GM08714 (cell line): ENCODE measurements around the gene BCL2.
"Not testable (repeated sequence)": the region's sequence is repeated elsewhere in the genome, so short reads cannot be mapped to it uniquely, and the experiment has no call there.

ENCODE experiments used
- H3K4me3 ChIP-seq: fragments of 200-500 bp; sonication (Bioruptor generic); 2 replicates; pipeline ENCODE4 v1.5.1; 2014; ENCODE audit warnings: mild to moderate bottlenecking, low read length, inconsistent platforms
- ZNF274 ChIP-seq: IDR thresholded peaks from 2 replicates; pipeline ENCODE4 v1.6.1; 2012; ENCODE audit warnings: mild to moderate bottlenecking, low read depth, low read length

The BCL2 gene

GRCh38 chr18:63236406-63236805 lies 83.2 kb downstream of the BCL2 start:
- no peak overlapping the region for H3K4me3 ChIP-seq
- TF ChIP-seq ZNF274 = no peak

DNA sequence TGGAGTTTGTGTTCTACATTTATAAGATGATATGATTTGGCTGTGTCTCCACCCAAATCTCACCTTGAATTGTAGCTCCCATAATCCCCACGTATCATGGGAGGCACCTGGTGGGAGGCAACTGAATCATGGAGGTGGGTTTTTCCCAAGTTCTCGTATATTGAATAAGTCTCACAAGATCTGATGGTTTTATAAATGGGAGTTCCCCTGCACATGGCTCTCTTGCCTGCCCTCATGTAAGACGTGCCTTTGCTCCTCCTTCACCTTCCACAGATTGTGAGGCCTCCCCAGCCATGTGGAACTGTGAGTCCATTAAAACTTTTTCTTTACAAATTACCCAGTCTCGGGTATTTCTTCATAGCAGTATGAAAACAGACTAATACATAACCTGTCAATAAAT lies 83.6 kb downstream of the BCL2 start:
- not testable (repeated sequence) for H3K4me3 ChIP-seq

GRCh38 chr18:63234841-63235240 lies 84.7 kb downstream of the BCL2 start:
- H3K4me3 ChIP-seq = no peak overlapping the region
- TF ChIP-seq ZNF274 = no peak

GRCh38 chr18:63234432-63234831 lies 85.1 kb downstream of the BCL2 start:
- TF ChIP-seq ZNF274 = no peak
- H3K4me3 ChIP-seq = no peak overlapping the region

GRCh38 chr18:63233334-63233733 lies 86.2 kb downstream of the BCL2 start:
- H3K4me3 ChIP-seq = no peak overlapping the region
- TF ChIP-seq ZNF274 = no peak

DNA sequence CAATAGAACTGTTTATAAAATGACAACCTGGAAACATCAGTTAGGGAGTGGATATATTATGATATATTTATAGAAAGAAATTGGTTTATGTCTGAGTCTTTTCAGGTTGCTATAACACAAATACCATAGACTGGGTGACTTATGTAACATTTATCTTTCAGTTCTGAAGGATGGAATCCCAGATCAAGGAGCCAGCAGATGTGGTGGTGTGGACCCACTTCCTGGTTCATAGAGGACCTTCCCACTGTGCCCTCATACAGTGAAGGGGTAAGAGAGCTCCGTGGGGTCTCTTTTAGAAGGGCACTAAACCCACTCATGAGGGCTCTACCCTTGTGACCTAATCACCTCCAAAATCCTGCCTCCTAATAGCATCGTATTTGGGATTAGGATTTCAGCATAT lies 86.7 kb downstream of the BCL2 start:
- no peak for TF ChIP-seq ZNF274
- no peak overlapping the region for H3K4me3 ChIP-seq

DNA sequence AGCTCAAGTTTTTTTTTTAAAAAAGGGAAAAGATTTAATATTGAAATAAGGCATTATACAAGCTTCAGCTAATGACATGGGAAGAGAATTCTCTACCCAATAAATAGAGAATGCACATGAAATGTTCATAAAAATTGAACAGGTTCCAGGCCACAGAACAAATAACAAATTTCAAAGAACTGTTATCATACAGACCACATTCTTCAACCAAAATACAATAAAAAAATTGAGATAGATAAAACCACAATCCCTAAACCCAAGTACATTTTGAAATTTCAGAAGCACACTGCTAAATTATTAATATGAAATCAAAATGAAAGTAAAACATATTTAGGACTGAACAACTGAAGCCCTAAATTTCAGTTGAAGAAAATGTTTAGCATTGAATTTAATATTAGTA lies 89.6 kb downstream of the BCL2 start:
- H3K4me3 ChIP-seq = no peak overlapping the region
- no peak for TF ChIP-seq ZNF274

DNA sequence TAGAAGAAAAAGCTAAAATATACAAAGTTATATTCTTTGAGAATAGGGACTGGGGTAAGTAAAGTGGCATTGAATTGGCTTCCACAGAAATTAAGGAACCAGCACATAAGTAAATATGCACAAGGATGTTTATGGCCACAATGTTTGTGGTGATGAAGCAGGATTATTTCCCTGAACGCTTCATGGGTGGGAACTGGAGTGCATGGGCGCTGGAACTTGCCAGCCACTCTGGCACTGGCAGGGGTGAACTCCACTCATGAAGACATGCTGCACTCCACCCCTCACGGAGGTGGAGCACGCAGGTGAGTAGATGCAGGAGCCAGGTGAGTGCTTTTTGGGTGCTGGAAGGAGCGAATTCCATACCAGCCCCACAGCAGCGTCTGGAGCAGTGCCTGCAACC lies 94.1 kb downstream of the BCL2 start:
- no peak for TF ChIP-seq ZNF274
- H3K4me3 ChIP-seq = no peak overlapping the region

DNA sequence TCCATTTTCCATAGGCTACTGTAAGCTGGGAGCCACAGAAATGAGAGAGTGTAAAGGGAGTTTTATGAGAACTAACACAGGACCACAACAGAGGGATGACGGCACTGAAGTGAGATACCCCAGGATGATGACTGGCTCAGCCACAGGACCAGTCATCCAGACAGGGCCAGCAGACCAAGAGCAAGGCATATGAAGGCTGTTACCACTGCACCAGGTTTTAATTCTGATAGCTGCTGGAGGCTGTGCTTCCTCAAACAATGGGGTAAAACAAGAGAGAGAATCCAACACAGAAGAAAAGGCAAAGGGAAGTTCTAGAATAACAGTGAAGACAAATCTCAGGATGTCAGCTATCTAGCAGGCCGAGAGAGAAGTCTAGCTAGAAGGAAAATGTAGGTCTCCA lies 94.9 kb downstream of the BCL2 start:
- no peak for TF ChIP-seq ZNF274
- H3K4me3 ChIP-seq = no peak overlapping the region

DNA sequence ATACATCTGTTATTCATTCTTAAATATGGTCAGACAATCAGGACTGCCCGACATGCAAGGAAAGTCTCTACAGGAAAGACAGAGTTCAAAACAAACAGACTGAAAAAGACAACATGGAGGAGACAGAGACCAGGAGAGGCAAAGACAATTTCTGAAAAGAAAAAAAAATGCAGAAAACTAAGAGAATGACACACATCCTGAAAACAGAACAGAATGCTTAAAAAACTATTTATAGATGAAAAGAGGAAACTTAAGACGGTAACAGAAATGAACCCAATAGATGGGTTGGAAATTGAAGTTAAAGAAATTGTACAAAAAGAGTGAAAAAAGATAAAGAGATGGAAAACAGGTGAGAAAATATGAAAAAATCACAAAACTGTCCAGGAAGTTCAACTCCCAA lies 95.7 kb downstream of the BCL2 start:
- TF ChIP-seq ZNF274 = no peak
- no peak overlapping the region for H3K4me3 ChIP-seq

DNA sequence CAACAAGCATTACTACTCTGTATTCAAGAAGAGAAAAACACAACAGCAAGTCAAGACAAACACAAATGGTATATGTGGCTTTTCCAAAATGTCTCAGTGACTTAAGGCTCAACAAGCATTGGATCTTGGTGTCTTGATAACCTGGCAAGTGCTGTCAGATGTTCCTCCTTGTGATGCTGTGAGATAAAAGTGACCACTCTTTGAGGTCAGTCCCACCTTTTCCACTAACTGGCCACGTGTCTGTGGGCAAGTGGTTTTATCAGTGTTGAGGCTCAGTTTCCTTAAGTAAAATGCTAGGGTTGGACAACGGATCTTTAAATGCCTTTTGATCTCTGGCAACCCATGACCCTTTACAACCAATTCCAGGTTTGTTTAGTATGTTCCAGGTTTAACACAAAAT lies 98.7 kb downstream of the BCL2 start:
- H3K4me3 ChIP-seq = no peak overlapping the region
- TF ChIP-seq ZNF274 = no peak

- H3K4me3 ChIP-seq = no peak overlapping the region
- TF ChIP-seq ZNF274 = no peak
Observed at GRCh38 chr18:63218472-63218871, 101.1 kb downstream of the BCL2 start.

DNA sequence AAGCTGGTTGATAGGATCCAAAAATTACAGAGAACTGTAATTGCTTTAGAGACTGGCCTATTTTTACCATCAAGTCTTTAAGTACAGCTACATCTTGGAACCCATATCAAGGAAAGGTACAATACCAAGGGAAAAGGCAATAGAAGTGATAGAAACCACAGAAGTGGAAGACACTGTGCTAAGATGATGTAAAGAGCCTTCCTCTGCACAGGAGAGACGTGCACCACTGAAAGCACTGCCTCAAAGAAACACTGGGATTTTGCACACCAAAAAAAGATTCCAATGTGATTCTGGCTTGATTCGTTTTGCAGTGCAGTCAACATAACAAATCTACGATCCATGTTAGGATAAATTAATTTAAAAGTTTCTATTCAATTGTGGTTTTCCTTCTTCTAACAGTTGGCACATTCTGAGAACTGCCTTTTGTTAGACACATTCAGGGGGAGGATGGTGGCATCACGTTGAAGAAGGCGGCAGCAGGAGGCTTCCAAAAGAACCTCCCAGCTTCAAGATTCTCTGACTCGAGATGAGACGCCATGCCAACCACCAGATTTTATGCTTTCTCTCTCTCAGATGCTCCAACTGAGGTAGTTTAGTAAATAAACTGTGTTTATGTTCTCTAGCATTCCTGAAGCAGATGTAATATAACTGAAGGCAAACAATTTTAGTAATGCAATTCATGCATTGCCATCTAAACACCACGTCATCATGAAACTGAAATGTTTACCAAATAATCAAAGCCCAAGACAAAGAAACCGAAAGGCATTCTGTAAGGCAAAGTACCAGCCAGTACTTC lies 102.9 kb downstream of the BCL2 start:
- H3K4me3 ChIP-seq = no peak overlapping the region
- no peak for TF ChIP-seq ZNF274

- TF ChIP-seq ZNF274 = no peak
- H3K4me3 ChIP-seq = no peak overlapping the region
Observed at GRCh38 chr18:63213936-63214671, 105.5 kb downstream of the BCL2 start.

DNA sequence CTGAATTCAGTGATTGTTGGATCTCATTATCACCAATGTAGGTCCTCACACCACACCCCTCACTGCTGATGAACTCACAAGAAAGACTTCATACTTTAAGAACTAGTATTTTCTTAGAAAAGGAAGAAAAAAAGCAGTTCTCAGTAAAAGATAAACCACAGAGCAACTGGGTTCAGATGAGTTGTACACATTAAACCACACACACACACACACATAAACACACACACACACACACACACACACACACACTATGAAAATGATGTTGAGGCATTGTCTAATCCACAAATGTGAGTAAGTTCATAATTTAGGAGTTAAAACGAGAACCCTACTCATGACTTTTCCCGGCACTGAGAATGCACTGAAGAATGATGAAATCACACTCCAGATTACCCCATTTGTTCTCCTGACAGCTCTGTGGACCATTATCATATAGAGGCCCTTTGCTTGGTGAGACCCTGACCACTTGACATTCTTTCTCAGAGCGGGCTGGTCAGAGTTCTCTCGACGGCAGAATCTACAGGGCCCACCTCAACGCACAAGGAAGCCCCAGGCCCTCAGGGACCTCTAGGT lies 106.2 kb downstream of the BCL2 start:
- H3K4me3 ChIP-seq = no peak overlapping the region
- TF ChIP-seq ZNF274 = no peak

DNA sequence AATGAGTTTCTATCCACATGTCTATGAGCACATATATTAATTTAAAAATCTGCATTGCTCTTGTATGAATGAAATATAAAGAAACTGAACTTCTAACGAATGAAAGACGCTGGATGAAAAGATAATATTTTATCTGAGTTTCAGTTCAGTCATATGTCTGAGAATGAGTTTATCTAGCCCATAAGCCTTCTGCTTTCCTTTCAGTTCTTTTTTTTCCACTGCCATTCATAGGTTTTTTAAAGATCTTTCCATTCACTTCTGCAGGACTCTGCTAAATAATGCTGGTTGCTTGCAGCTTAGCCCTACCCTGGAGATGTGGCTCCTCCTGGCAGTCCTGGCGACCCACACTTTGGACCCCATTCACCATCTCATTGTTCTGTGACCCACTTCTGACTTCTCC lies 109.0 kb downstream of the BCL2 start:
- TF ChIP-seq ZNF274 = no peak
- no peak overlapping the region for H3K4me3 ChIP-seq
